Natural killer cell (primary cell): Measurements from ENCODE around the gene ATP5ME. TPM values are rescaled to one million over a fixed set of nuclear protein-coding genes. Genes with fewer than 3 reads are reported as not detected.

Experiments used
- ATAC-seq, 3 donors: fragments of 150-1000 bp in 2 of 3; fragments of 200-7000 bp in 1 of 3; cut with Tn5 transposase; 1 replicate in 1 of 3; 2 replicates in 2 of 3; pipeline ENCODE4 v1.10.0; 2021; ENCODE audit warnings: mild to moderate bottlenecking in 2 of 3, moderate library complexity in 2 of 3
- DNase-seq, 2 donors: peaks; one replicate each; pipeline versions ENCODE4 v3.0.0 to v3.0.0-alpha.2; 2013 to 2021; ENCODE audit warnings: mixed read lengths in 1 of 2
- H3K27ac ChIP-seq: one replicate; pipeline ENCODE4 v1.5.1; 2013; ENCODE audit warnings: mild to moderate bottlenecking, low read length
- H3K27me3 ChIP-seq: one replicate; pipeline ENCODE4 v1.6.1; 2013; ENCODE audit warnings: low read length; ENCODE audit not compliant: control insufficient read depth, insufficient read depth
- H3K36me3 ChIP-seq: one replicate; pipeline ENCODE4 v1.6.1; 2013; ENCODE audit warnings: low read length; ENCODE audit not compliant: control insufficient read depth, insufficient read depth
- H3K4me1 ChIP-seq: one replicate; pipeline ENCODE4 v1.6.1; 2013; ENCODE audit warnings: low read length; ENCODE audit not compliant: control insufficient read depth, insufficient read depth
- H3K4me3 ChIP-seq: one replicate; pipeline ENCODE4 v1.5.1; 2013; ENCODE audit warnings: low read length
- H3K9me3 ChIP-seq: one replicate; pipeline ENCODE4 v1.6.1; 2013; ENCODE audit warnings: low read length; ENCODE audit not compliant: control insufficient read depth, insufficient read depth
- H3K27ac Mint-ChIP-seq, 2 donors: one replicate each; pipeline ENCODE4 v1.8.0; 2022; ENCODE audit warnings: mild to moderate bottlenecking in 2 of 2, mixed read lengths in 2 of 2, moderate library complexity in 1 of 2
- H3K27me3 Mint-ChIP-seq, 2 donors: one replicate each; pipeline ENCODE4 v1.8.0; 2022; ENCODE audit warnings: low read depth in 2 of 2, mixed read lengths in 2 of 2
- H3K36me3 Mint-ChIP-seq: one replicate; pipeline ENCODE4 v1.8.0; 2022; ENCODE audit warnings: mixed read lengths
- H3K4me1 Mint-ChIP-seq, 2 donors: one replicate each; pipeline ENCODE4 v1.8.0; 2022; ENCODE audit warnings: mixed read lengths in 2 of 2
- H3K4me3 Mint-ChIP-seq: one replicate; pipeline ENCODE4 v1.8.0; 2022; ENCODE audit warnings: mild to moderate bottlenecking, moderate library complexity, mixed read lengths
- H3K9me3 Mint-ChIP-seq, 2 donors: one replicate each; pipeline ENCODE4 v1.8.0; 2022; ENCODE audit warnings: mixed read lengths in 2 of 2
- CTCF ChIP-seq: fragments of 200-600 bp; IDR thresholded peaks from one replicate; pipeline ENCODE4 v1.8.0; 2022; ENCODE audit warnings: antibody characterized with exemption
- WGBS: methylation state at CpG from one replicate; pipeline ENCODE4 v1.1.7; 2013; ENCODE audit warnings: missing lambda C conversion rate; ENCODE audit not compliant: insufficient coverage; 5-methylcytosine and 5-hydroxymethylcytosine counted together
- intact Hi-C: fragments of 100-400 bp; cut with micrococcal nuclease; formaldehyde crosslinking; loops from one replicate; pipeline ENCODE4 v1.14.2; 2022
- total RNA-seq, 4 donors: library from RNA; stranded (reverse); fragments of 120-200 nt in 1 of 4; gene quantifications; one replicate each; pipeline versions ENCODE4 v1.2.3 to v1.2.4, GENCODE V29; 2013 to 2022

The ATP5ME gene
- total RNA-seq, 3 donors from 2014 or later (not counting 1 experiment from before 2014, with no cell fraction given), result 114 to 140 (median 136) TPM

- H3K27ac Mint-ChIP-seq, result no peak overlapping the region
- no peaks in the 10 kb centered on the region for H3K36me3 Mint-ChIP-seq
- no peak for ATAC-seq
- DNase-seq, result no peak
- peaks cover 7 to 29% of the 10 kb centered on the region in 2 donors for H3K4me1 Mint-ChIP-seq
- Histone ChIP-seq H3K4me1 (peaks cover 46% of the 10 kb centered on the region), H3K36me3 (no peaks in the 10 kb centered on the region), H3K4me3 (no peak overlapping the region), H3K27me3 (no peaks in the 10 kb centered on the region), H3K27ac (no peak overlapping the region), H3K9me3 (no peaks in the 10 kb centered on the region)
- no peaks in the 10 kb centered on the region for H3K27me3 Mint-ChIP-seq
- TF ChIP-seq CTCF, result no peak
- no peak overlapping the region for H3K4me3 Mint-ChIP-seq
- intact Hi-C loops, result loop anchor here (2.0 kb wide), 1 partner anchor 23 kb away; no protein-coding TSS in a partner anchor
- no peaks in the 10 kb centered on the region for H3K9me3 Mint-ChIP-seq
- WGBS, result 92% methylated on average over 10 of the region's 10 CpGs
These were observed 29.5 kb upstream of the ATP5ME start for GRCh38 chr4:703336-704197.

GRCh38 chr4:702618-703048 lies 28.6 kb upstream of the ATP5ME start:
- TF ChIP-seq CTCF, result no peak
- Mint-ChIP-seq H3K4me1 (peaks cover 7 to 26% of the 10 kb centered on the region in 2 donors), H3K27me3 (no peaks in the 10 kb centered on the region), H3K27ac (no peak overlapping the region), H3K4me3 (no peak overlapping the region), H3K36me3 (no peaks in the 10 kb centered on the region), H3K9me3 (no peaks in the 10 kb centered on the region)
- intact Hi-C loops, result no loop called here
- WGBS, result 89% methylated on average over 7 of the region's 7 CpGs
- no peaks in the 10 kb centered on the region for H3K36me3 ChIP-seq
- DNase-seq, result no peak
- H3K9me3 ChIP-seq, result no peaks in the 10 kb centered on the region
- H3K27me3 ChIP-seq, result no peaks in the 10 kb centered on the region
- no peak for ATAC-seq
- H3K27ac ChIP-seq, result no peak overlapping the region
- H3K4me3 ChIP-seq, result no peak overlapping the region
- H3K4me1 ChIP-seq, result peaks cover 38% of the 10 kb centered on the region

- Histone ChIP-seq H3K4me1 (peaks cover 23% of the 10 kb centered on the region), H3K36me3 (no peaks in the 10 kb centered on the region), H3K27ac (no peak overlapping the region), H3K4me3 (no peak overlapping the region), H3K9me3 (no peaks in the 10 kb centered on the region), H3K27me3 (peaks cover under 1% of the 10 kb centered on the region)
- Mint-ChIP-seq H3K27me3 (peaks cover 0 to 3% of the 10 kb centered on the region in 2 donors), H3K4me1 (peaks cover 7 to 22% of the 10 kb centered on the region in 2 donors), H3K9me3 (no peaks in the 10 kb centered on the region), H3K27ac (peak overlapping the region in 1 of 2 donors; percentile 72), H3K36me3 (no peaks in the 10 kb centered on the region), H3K4me3 (no peak overlapping the region)
- DNase-seq (no peak), ATAC-seq (no peak)
- WGBS, result 94% methylated on average over 16 of the region's 16 CpGs
- intact Hi-C loops, result no loop called here
- no peak for TF ChIP-seq CTCF
These were observed 26.6 kb upstream of the ATP5ME start for GRCh38 chr4:700587-701264.
